Astrocyte of the spinal cord (primary cell): ENCODE measurements around the gene ASXL2.

Source experiments
- DNase-seq: peaks from one replicate; pipeline ENCODE4 v3.0.0; 2011; ENCODE audit warnings: low read depth, low spot score
- H3K4me3 ChIP-seq: 2 replicates; pipeline ENCODE4 v1.5.1; 2011; ENCODE audit warnings: low read depth, mild to moderate bottlenecking, low read length, moderate library complexity
- CTCF ChIP-seq: IDR thresholded peaks from 2 replicates; pipeline ENCODE4 v1.5.1; 2012; ENCODE audit warnings: low read depth, mild to moderate bottlenecking, low read length, inconsistent platforms
- in situ Hi-C: cut with HindIII; loops from 2 replicates; pipeline ENCODE4 v1.10.0; 2017; ENCODE audit warnings: low sequenced_read_pairs

The ASXL2 gene

GRCh38 chr2:25685741-25686140, 192.5 kb downstream of the ASXL2 start:
- H3K4me3 ChIP-seq, result no peak overlapping the region
- no peak for TF ChIP-seq CTCF
- in situ Hi-C loops, result no loop called here
- no peak for DNase-seq

- in situ Hi-C loops, result no loop called here
- no peak for DNase-seq
- TF ChIP-seq CTCF, result no peak
- H3K4me3 ChIP-seq, result no peak overlapping the region
These were observed 193.5 kb downstream of the ASXL2 start for GRCh38 chr2:25684577-25685473.
